HEK293T (cell line): ENCODE results near the gene SPRR2B.

Source experiments
- ARNT ChIP-seq: fragments of 450-650 bp; IDR thresholded peaks from 2 replicates; pipeline ENCODE4 v1.6.1; 2017; ENCODE audit warnings: mild to moderate bottlenecking
- BHLHE40 ChIP-seq: fragments of 450-650 bp; IDR thresholded peaks from 2 replicates; pipeline ENCODE4 v1.6.1; 2016; ENCODE audit warnings: mild to moderate bottlenecking, moderate library complexity, borderline replicate concordance
- CTBP1 ChIP-seq: fragments of 450-650 bp; IDR thresholded peaks from 2 replicates; pipeline ENCODE4 v1.6.1; 2016; ENCODE audit warnings: borderline replicate concordance
- FOXA1 ChIP-seq: fragments of 450-650 bp; IDR thresholded peaks from 2 replicates; pipeline ENCODE4 v1.6.1; 2016; ENCODE audit warnings: mild to moderate bottlenecking
- FOXK2 ChIP-seq: fragments of 450-650 bp; IDR thresholded peaks from 2 replicates; pipeline ENCODE4 v1.6.1; 2016; ENCODE audit warnings: mild to moderate bottlenecking
- FOXM1 ChIP-seq: fragments of 450-650 bp; IDR thresholded peaks from 2 replicates; pipeline ENCODE4 v1.6.1; 2017; ENCODE audit warnings: mild to moderate bottlenecking, borderline replicate concordance
- HDGF ChIP-seq: fragments of 450-650 bp; IDR thresholded peaks from 2 replicates; pipeline ENCODE4 v1.6.1; 2017; ENCODE audit warnings: antibody characterized with exemption, borderline replicate concordance
- L3MBTL2 ChIP-seq: fragments of 450-650 bp; conservative IDR thresholded peaks from 2 replicates; pipeline ENCODE4 v1.6.1; 2016; ENCODE audit warnings: mild to moderate bottlenecking
- LEF1 ChIP-seq: fragments of 450-650 bp; IDR thresholded peaks from 2 replicates; pipeline ENCODE4 v1.6.1; 2017; ENCODE audit warnings: mild to moderate bottlenecking, borderline replicate concordance
- NFRKB ChIP-seq: fragments of 450-650 bp; IDR thresholded peaks from 2 replicates; pipeline ENCODE4 v1.6.1; 2016; ENCODE audit warnings: mild to moderate bottlenecking, moderate library complexity
- SUZ12 ChIP-seq: fragments of 450-650 bp; IDR thresholded peaks from 2 replicates; pipeline ENCODE4 v1.6.1; 2016; ENCODE audit warnings: mild to moderate bottlenecking
- ZNF384 ChIP-seq: fragments of 450-650 bp; IDR thresholded peaks from 2 replicates; pipeline ENCODE4 v1.6.1; 2016
- TF ChIP-seq, protein P1 (sequence below): fragments of 450-650 bp; IDR thresholded peaks from 2 replicates; pipeline ENCODE4 v1.6.1; 2016

DNA sequence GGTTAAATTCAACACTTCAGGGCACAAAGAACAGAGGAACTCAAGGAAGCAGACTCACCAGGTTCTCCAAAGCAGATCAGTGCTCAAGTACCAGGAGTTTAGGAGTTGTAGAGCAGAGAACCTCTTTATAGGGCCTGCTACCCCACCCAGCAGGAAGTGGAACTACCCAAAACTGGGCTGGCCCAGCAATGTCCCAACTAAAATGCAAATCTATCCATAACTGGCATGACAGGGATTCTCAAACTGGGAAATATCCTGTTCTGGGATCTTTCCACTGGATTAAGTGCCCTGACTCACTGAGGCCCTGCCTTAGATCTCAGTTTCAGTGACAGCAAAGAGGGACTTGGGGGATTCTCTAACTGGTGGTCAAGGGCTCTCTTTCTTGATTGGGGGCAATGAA lies 23.0 kb upstream of the SPRR2B start, which contains the start of gene SPRR2E:
- TF ChIP-seq ARNT (no peak), L3MBTL2 (no peak), NFRKB (no peak), FOXA1 (no peak), CTBP1 (no peak), FOXM1 (no peak), ZNF384 (no peak), SUZ12 (no peak), FOXK2 (no peak), HDGF (no peak), BHLHE40 (no peak), LEF1 (no peak)
- TF ChIP-seq, protein P1, sequence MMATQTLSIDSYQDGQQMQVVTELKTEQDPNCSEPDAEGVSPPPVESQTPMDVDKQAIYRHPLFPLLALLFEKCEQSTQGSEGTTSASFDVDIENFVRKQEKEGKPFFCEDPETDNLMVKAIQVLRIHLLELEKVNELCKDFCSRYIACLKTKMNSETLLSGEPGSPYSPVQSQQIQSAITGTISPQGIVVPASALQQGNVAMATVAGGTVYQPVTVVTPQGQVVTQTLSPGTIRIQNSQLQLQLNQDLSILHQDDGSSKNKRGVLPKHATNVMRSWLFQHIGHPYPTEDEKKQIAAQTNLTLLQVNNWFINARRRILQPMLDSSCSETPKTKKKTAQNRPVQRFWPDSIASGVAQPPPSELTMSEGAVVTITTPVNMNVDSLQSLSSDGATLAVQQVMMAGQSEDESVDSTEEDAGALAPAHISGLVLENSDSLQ, result no peak
